Epithelial cell of esophagus (primary cell): Measurements from ENCODE around the gene SLC25A44.
A peak's percentile ranks its signal among the peaks of the same experiment; 100 is the strongest.

Experiments
- DNase-seq: peaks from one replicate; pipeline ENCODE4 v3.0.0; 2010; ENCODE audit warnings: low read depth
- H3K4me3 ChIP-seq: 2 replicates; pipeline ENCODE4 v1.5.1; 2011; ENCODE audit warnings: mild to moderate bottlenecking, low read length, control low read depth
- CTCF ChIP-seq: IDR thresholded peaks from 2 replicates; pipeline ENCODE4 v1.5.1; 2011; ENCODE audit warnings: low read depth, mild to moderate bottlenecking, low read length, control low read depth, inconsistent platforms; ENCODE audit not compliant: insufficient read depth; ENCODE audit errors: missing control alignments

Gene SLC25A44

GRCh38 chr1:156229809-156230472 lies 36.0 kb downstream of the SLC25A44 start:
- no peak for TF ChIP-seq CTCF

GRCh38 chr1:156230473-156230837 lies 36.6 kb downstream of the SLC25A44 start:
- no peak for TF ChIP-seq CTCF
- DNase-seq: no peak
- H3K4me3 ChIP-seq: no peak overlapping the region

More at GRCh38 chr1:156229809-156230472, 36.0 kb downstream of the SLC25A44 start:
- DNase-seq: no peak
- H3K4me3 ChIP-seq: no peak overlapping the region

- no peak for DNase-seq
- no peak overlapping the region for H3K4me3 ChIP-seq
- TF ChIP-seq CTCF: no peak
Measured at GRCh38 chr1:156232201-156232894, 38.4 kb downstream of the SLC25A44 start.

- no peak for TF ChIP-seq CTCF
- no peak overlapping the region for H3K4me3 ChIP-seq
- DNase-seq: peak; percentile 44
Measured at GRCh38 chr1:156233426-156234127, 39.7 kb downstream of the SLC25A44 start.

- no peak overlapping the region for H3K4me3 ChIP-seq
- no peak for TF ChIP-seq CTCF
- DNase-seq: no peak
Measured at GRCh38 chr1:156236164-156236563, 42.3 kb downstream of the SLC25A44 start.

GRCh38 chr1:156238248-156238647 lies 44.3 kb downstream of the SLC25A44 start:
- H3K4me3 ChIP-seq: no peak overlapping the region
- no peak for DNase-seq
- TF ChIP-seq CTCF: no peak
